ENCODE results near the gene GYS1.

GRCh38 chr19:48961051-48961649, 32.0 kb downstream of the GYS1 start:
- TF ChIP-seq, protein P1, sequence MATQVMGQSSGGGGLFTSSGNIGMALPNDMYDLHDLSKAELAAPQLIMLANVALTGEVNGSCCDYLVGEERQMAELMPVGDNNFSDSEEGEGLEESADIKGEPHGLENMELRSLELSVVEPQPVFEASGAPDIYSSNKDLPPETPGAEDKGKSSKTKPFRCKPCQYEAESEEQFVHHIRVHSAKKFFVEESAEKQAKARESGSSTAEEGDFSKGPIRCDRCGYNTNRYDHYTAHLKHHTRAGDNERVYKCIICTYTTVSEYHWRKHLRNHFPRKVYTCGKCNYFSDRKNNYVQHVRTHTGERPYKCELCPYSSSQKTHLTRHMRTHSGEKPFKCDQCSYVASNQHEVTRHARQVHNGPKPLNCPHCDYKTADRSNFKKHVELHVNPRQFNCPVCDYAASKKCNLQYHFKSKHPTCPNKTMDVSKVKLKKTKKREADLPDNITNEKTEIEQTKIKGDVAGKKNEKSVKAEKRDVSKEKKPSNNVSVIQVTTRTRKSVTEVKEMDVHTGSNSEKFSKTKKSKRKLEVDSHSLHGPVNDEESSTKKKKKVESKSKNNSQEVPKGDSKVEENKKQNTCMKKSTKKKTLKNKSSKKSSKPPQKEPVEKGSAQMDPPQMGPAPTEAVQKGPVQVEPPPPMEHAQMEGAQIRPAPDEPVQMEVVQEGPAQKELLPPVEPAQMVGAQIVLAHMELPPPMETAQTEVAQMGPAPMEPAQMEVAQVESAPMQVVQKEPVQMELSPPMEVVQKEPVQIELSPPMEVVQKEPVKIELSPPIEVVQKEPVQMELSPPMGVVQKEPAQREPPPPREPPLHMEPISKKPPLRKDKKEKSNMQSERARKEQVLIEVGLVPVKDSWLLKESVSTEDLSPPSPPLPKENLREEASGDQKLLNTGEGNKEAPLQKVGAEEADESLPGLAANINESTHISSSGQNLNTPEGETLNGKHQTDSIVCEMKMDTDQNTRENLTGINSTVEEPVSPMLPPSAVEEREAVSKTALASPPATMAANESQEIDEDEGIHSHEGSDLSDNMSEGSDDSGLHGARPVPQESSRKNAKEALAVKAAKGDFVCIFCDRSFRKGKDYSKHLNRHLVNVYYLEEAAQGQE (IDR thresholded peaks at IDR 0.05): no peak
- TF ChIP-seq HNF4G (IDR thresholded peaks at IDR 0.05) (no peak), CTCF (IDR thresholded peaks at IDR 0.05; ENCODE audit: low read depth, low read length, missing input control) (no peak), FOXA1 (IDR thresholded peaks at IDR 0.05) (no peak), JUND (IDR thresholded peaks at IDR 0.05) (no peak), MAX (IDR thresholded peaks at IDR 0.05) (no peak), TAF1 (conservative IDR thresholded peaks at IDR 0.05) (no peak)
- TF ChIP-seq, protein P2, sequence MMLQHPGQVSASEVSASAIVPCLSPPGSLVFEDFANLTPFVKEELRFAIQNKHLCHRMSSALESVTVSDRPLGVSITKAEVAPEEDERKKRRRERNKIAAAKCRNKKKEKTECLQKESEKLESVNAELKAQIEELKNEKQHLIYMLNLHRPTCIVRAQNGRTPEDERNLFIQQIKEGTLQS (IDR thresholded peaks at IDR 0.05): no peak

All from liver (tissue), 3 donors.